ENCODE data around the gene PSORS1C2.

Gene PSORS1C2

DNA sequence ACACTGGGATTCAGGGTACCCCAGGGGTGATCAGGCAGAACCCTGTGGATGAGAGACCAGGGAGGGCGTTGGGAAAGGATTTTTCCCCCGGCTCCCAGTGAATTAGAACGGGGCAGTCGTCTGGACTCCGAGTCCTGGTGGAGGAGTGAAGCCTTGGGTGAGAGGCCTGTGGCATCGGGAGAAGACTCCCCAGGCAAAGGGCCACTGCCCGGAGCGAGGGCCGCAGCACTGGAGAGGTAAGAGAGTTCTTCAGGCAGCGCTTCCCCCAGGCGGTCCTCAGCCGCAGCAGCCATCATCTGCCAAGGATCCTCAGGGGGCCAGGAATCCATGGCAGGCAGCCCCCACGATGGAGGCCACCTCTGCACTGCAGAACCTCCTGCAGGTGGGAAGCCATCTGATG lies 27.2 kb downstream of the PSORS1C2 start:
- DNase-seq = no peak

DNA sequence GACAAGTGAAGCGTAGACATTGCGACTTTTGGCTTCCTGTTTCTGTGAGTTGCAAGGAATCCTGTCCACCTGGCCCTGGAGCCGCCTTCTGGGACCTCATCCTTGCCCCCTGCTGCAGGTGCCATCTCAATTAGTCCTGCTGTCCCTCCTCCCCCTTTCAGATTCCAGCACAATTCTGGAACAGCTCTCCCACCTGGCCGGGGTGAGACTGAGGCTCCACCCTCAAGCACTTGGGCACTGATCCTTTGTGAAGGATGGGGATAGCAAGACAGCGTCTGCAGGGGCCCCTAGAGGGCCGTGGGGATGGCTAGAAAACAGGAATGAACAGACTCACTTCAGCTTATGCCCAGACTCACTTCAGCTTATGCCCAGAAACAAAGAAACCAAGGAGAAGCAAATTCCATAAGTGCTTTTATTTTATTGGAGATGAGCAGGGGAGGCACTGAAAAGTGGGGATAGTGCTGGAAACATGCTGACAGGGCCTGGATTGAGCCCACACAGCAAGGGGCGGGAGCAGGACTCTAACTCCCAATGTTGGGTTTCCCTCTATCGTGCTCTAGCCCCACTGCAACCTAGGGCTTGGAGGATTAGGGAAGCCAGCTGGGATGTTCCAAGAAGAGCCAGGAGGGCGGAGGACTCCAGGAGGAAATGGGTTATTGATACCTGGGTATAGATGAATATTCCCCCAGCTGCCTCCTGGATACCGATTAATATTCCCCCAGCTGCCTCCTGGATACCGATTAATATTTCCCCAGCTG lies 27.9 kb downstream of the PSORS1C2 start:
- no peak for DNase-seq

DNA sequence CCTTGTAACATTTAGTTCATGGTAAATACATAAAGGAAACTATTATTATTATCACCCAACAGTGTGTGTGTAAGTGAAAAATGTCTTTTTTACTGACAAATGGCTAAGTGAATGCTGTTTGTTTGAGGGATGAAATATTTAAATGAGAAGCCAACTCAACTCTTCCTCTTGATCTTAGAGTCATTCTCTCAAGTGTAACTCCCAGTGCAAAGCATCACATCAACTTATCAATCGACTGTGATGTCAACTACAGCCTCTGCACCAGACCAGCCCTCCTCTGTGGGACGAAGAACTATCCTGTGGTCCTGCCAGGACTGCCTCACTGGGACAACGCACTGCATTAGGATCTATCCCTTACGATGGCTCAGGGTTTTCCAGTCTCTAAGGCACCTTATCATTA lies 31.8 kb downstream of the PSORS1C2 start:
- DNase-seq = no peak

DNA sequence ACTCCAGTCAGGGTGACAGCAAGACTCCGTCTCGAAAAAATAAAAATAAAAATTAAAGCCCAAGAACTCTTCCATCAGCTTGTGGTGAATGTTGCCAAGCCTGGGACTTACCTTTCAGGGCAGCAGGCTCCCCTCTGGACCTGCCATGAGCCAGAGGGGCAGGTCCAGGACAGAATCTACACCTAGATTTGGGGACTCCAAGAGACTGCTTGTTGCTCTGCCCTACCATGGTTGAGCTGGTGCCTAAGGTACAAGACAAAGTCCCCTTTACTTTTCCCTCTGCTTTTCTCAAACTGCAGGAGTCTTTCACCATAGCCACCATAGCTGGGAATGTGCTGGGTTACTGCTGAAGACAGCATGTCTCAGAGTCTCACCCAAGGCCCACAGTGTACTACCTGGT lies 35.7 kb downstream of the PSORS1C2 start:
- no peak for DNase-seq

DNA sequence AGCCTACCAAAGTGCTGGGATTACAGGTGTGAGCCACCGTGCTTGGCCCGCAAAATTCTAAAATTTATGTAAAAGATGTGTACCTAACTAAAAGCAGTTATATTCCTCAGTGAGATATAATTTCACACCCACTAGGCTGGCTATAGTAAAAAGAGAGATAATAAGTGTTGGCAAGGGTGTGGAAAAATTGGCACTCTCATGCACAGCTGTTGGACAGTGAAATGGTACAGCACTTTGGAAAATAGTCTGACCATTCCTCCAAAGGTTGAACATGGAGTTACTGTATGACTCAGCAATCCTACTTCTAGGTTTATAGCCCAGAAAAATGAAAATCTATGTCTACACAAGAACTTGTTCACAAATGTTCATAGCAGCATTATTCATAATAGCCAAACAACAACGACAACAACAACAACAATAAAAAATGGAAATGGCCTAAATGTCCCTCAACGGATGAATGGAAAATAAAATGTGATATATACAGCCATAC lies 40.4 kb downstream of the PSORS1C2 start:
- no peak for DNase-seq

DNA sequence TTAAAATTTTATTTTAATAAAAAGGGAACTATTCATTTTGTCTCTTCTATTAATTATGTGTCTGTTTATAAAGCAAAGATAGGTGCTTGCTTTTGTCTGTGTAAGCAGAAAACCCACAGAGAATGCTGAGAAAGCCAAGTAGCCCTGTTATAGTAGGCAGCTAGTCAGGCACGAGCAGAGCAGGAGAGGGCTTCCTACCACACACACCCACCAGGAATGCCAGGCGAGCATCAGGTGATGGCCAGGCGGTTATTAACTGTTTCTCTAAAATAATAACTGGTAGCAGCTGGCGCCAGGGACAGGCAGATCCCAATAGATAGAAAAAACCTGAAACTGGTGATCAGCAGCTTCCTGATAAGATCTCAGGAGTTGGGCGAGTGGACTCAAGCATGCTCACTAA lies 42.2 kb downstream of the PSORS1C2 start:
- DNase-seq = no peak

DNA sequence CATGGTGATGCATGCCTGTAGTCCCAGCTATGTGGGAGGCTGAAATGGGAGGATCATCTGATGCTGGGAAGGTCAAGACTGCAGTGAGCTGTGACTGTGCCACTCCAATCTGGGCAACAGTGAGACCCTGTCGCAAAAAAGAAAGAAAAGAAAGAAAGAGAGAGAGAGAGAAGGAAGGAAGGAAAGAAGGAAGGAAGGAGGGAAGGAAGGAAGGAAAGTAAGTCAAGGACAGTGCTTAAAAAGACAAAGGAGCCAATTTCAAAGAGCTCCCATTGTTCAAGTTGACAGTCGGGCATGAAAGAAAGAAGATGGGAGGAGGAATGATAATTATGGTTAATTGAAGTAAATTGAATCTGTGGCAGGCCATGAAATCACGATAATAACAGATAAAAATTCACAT lies 42.7 kb downstream of the PSORS1C2 start:
- DNase-seq = no peak

DNA sequence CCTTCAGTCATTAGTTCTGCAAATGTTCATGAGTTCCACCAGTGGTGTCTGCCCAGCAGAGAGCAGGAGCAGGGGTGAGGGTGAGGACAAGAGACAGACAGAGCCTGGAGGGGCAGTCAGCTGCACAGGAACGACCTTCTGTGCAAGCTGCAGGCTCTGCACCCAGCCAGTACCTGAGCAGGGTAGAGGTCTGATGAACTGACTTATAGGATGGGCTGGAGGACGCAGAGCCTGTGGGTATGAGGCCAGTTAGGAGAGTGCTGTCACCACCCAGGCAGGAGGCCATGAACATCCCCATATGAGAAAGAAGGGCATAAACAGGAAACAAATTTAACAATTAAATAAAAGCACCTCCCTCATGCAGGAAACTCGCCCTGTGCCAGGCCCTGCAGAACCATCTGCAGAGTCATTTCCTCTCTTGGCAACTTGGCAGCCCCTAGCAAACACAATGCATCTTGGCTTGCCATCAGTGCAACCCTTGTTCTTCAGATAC lies 44.4 kb downstream of the PSORS1C2 start:
- DNase-seq = no peak

DNA sequence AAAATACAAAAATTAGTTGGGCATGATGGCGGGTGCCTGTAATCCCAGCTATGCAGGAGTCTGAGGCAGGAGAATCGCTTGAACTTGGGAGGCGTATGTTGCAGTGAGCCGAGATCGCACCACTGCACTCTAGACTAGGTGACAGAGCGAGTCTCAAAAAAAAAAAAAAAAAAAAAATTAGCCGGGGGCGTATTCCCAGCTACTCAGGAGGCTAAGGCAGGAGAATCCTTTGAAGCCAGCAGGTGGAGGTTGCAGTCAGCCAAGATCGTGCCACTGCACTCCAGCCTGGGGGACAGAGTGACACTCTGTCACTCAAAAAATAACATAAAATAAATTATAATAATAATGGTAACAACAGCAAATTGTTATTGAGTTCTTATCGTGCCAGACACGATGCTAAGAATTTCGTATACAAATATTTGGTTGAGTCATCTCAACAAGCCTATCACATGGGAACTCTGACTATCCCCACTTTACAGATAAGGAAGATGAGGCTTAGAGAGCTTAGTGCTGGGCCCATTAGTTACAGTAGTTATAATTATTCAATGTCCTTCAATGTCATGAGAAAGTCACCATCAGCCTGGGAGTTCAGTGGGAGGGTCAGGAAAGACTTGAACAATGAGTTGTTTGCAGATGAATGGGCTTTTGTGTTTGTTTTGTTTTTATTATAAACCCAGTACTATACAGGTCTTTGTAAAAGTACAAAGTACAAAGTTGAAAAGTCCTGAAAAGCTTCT lies 45.9 kb downstream of the PSORS1C2 start:
- DNase-seq = no peak

DNA sequence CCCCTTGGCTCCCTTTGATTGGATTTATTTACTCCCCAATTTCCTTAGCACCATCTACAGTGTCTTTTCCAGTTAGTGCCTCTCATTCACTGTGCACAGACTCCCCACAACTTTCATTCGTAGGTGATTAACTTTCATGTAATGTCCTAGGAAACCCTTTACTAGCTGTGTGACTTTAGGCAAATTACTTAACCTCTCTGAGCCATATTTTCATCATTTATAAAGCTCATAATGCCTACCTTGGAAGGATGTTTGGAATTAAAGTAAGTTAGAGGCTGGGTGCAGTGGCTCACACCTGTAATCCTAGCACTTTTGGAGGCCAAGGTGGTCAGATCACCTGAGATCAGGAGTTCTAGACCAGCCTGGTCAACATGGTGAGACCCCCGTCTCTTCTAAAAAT lies 46.6 kb downstream of the PSORS1C2 start:
- no peak for DNase-seq

DNA sequence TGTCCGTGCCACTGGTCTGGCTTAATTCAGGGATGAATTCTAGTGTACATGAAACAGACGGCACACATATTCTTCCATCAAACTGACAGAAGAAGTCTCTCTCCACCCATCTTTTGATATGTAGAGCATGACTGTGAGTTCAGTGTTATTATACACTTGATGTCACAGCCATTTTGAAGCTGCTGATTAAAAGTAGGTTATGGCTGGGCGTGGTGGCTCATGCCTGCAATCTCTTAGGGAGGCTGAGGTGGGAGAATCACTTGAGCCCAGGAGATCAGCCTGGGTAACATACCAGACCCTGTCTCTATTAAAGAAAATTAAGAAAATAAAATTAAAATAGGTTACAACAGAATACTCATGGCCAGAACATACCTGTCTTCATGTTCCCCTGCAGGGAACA lies 47.2 kb downstream of the PSORS1C2 start:
- DNase-seq = no peak

DNA sequence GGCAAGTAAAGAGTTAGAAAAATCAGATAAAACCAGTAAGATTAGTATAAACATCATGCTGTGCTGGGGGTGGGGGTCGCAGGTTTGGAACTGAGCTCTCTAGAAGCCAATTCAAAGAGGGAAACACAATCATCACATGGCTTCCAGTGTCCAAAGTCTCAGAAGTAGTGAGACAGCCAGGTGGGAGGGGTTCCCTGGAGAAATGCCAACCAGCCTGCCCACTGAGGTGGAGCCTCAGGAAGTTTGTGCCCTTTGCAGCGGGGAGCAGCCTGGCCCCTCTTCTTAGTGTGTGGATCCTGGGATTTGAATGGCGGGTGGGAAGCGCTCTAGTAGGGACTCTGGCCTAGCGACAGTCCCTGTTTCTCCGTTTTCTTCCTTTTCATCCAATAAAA lies 47.9 kb downstream of the PSORS1C2 start:
- no peak for DNase-seq

DNA sequence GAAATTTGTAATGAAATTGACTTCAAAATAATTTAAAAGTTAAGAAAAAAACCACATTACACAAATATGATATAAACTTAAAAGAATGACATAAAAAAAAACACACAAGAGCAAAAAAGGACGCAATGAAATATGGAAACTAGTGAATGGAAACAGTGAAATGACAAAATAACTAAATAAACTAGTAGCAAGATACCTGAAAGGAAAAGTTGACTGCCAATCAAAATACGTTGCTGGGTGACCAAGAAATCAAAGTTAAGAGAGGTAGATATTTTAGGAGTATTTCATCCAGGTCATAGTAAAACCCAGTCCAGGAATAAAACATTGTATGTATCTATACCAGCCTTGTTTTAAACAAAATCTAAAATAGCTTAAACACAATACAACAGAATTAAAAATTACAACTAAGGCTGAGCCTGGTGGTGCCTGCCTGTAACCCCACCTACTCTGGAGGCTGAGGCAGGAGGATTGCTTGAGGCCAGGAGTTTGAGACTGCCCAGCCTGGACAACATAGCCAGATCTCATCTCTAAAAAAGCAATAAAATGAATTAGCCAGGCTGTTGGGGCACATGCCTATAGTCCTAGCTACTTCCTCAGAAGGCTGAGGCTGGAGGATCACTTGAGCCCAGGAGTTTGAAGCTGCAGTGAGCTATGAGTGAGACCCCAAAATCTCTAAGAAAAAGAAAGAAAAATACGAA lies 48.4 kb downstream of the PSORS1C2 start:
- DNase-seq = no peak

Data from NCI-H524 treated with DMSO at 0.1 percent for 48 hours (cell line).